Amniotic stem cell (primary cell): ENCODE results near the gene TOMM6.
"Not testable (repeated sequence)": the region's sequence is repeated elsewhere in the genome, so short reads cannot be mapped to it uniquely, and the experiment has no call there.

Source experiments
- DNase-seq: peaks from one replicate; lab custom pipeline; 2025; lab: John Stamatoyannopoulos, UW

TOMM6 gene

GRCh38 chr6:41763470-41763869, 24.0 kb upstream of the TOMM6 start:
- no peak for DNase-seq

GRCh38 chr6:41766043-41766664, 21.3 kb upstream of the TOMM6 start:
- not testable (repeated sequence) for DNase-seq

GRCh38 chr6:41767112-41767833, 20.2 kb upstream of the TOMM6 start:
- peak; percentile 81 for DNase-seq

- DNase-seq, result no peak
Observed at GRCh38 chr6:41768545-41769308, 18.8 kb upstream of the TOMM6 start.

GRCh38 chr6:41769376-41769775, 18.1 kb upstream of the TOMM6 start:
- DNase-seq, result no peak

GRCh38 chr6:41770381-41771057, 17.0 kb upstream of the TOMM6 start:
- no peak for DNase-seq

GRCh38 chr6:41771058-41771983, 16.2 kb upstream of the TOMM6 start:
- no peak for DNase-seq

GRCh38 chr6:41774841-41775240, 12.7 kb upstream of the TOMM6 start:
- DNase-seq, result no peak

GRCh38 chr6:41775293-41775882, 12.1 kb upstream of the TOMM6 start:
- DNase-seq, result no peak

GRCh38 chr6:41777551-41778285, 9.8 kb upstream of the TOMM6 start:
- no peak for DNase-seq

GRCh38 chr6:41778895-41779294, 8.6 kb upstream of the TOMM6 start:
- DNase-seq, result no peak

GRCh38 chr6:41779336-41779735, 8.2 kb upstream of the TOMM6 start:
- DNase-seq, result no peak

GRCh38 chr6:41779788-41780550, 7.5 kb upstream of the TOMM6 start, which contains the start of gene FRS3:
Gene FRS3 (minus strand): TSS chr6:41779900. CDS start chr6:41776987, 2,913 bp downstream.
- peak; percentile 57 for DNase-seq

GRCh38 chr6:41780551-41781365, 6.7 kb upstream of the TOMM6 start, which contains the start of gene PRICKLE4:
Gene PRICKLE4 (plus strand): TSS chr6:41780782. CDS start chr6:41783474, 2,692 bp downstream.
- no peak for DNase-seq

- no peak for DNase-seq
Observed at GRCh38 chr6:41781366-41781730, 6.1 kb upstream of the TOMM6 start.

GRCh38 chr6:41783106-41783780, 4.3 kb upstream of the TOMM6 start:
- DNase-seq, result no peak

- DNase-seq, result no peak
Observed at GRCh38 chr6:41784581-41785171, 2.8 kb upstream of the TOMM6 start.
